ENCODE measurements around the gene DOK6.

- no peak for TF ChIP-seq CTCF (IDR thresholded peaks at IDR 0.05 in 4 of 5, conservative IDR thresholded peaks at IDR 0.05 in 1 of 5)
- TF ChIP-seq POLR2A (IDR thresholded peaks at IDR 0.05): no peak
Observed at GRCh38 chr18:69843015-69843414, 442.3 kb downstream of the DOK6 start.
